Measurements from ENCODE around the gene ZFPL1. TPM values are rescaled to one million over a fixed set of nuclear protein-coding genes. Genes with fewer than 3 reads are reported as not detected.

ZFPL1 gene
- total RNA-seq, 2 donors from 2014 or later, result 61.6 to 62.6 TPM

DNA sequence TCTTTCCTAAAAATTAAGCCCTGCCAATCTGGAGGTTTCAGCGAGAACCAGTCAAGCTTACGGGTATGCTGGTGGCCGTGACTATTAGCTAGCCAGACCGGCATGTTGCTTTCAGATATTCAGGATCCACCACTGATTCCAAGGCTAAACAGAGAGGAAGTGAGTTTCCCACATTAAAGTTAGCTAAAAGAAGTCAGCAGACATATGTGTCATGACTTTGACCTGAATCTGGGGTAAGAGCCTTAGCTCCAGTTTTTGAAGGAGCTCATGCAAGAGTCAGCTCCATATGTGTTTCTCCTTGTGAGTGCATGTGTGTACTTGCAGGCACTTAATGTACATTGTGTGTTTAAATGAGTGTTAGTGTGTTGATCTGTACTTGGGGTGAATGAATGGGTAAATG is 1.4 kb downstream of the ZFPL1 start:
- H3K9me3 ChIP-seq, result no peaks in the 10 kb centered on the region
- intact Hi-C loops (cut with DNase I), result no loop called here
- TF ChIP-seq POLR2A (IDR thresholded peaks at IDR 0.05) (no peak), POLR2AphosphoS5 (IDR thresholded peaks at IDR 0.05) (no peak)
- TF ChIP-seq, protein P1, sequence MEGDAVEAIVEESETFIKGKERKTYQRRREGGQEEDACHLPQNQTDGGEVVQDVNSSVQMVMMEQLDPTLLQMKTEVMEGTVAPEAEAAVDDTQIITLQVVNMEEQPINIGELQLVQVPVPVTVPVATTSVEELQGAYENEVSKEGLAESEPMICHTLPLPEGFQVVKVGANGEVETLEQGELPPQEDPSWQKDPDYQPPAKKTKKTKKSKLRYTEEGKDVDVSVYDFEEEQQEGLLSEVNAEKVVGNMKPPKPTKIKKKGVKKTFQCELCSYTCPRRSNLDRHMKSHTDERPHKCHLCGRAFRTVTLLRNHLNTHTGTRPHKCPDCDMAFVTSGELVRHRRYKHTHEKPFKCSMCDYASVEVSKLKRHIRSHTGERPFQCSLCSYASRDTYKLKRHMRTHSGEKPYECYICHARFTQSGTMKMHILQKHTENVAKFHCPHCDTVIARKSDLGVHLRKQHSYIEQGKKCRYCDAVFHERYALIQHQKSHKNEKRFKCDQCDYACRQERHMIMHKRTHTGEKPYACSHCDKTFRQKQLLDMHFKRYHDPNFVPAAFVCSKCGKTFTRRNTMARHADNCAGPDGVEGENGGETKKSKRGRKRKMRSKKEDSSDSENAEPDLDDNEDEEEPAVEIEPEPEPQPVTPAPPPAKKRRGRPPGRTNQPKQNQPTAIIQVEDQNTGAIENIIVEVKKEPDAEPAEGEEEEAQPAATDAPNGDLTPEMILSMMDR (IDR thresholded peaks at IDR 0.05), result no peak
- no peaks in the 10 kb centered on the region for H3K27me3 ChIP-seq (replicated peaks; ENCODE audit: insufficient read depth)
- WGBS, result 92% methylated on average over 4 of the region's 4 CpGs
- H3K36me3 ChIP-seq, result peaks cover 0 to 5% of the 10 kb centered on the region in 2 donors
- no peak for DNase-seq (ENCODE audit: low spot score)
- H3K4me1 ChIP-seq (replicated peaks), result peaks cover 5% of the 10 kb centered on the region
- no peak overlapping the region for H3K4me3 ChIP-seq
- H3K27ac ChIP-seq, result no peak overlapping the region

DNA sequence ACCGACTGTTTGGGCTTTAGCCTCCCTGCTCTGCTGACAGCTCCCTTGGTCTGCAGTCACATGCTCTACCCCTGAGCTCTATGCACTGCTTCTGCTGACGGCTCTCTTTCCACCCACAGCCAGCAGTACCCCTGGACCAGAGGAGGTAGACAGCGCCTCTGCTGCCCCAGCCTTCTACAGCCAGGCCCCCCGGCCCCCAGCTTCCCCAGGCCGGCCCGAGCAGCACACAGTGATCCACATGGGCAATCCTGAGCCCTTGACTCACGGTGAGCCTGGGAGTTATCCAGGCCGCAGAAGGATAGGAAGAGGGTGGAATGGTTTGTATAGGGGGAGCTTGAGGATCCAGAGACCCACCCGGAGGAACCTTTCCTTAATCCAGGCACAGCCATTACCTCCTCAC is 2.8 kb downstream of the ZFPL1 start:
- TF ChIP-seq, protein P1 (IDR thresholded peaks at IDR 0.05), result no peak
- TF ChIP-seq POLR2AphosphoS5 (IDR thresholded peaks at IDR 0.05) (no peak), POLR2A (IDR thresholded peaks at IDR 0.05) (no peak)
- Histone ChIP-seq H3K27ac (no peak overlapping the region), H3K36me3 (peaks cover 0 to 5% of the 10 kb centered on the region in 2 donors), H3K4me1 (replicated peaks) (peaks cover 5% of the 10 kb centered on the region), H3K9me3 (no peaks in the 10 kb centered on the region), H3K4me3 (no peak overlapping the region), H3K27me3 (replicated peaks; ENCODE audit: insufficient read depth) (no peaks in the 10 kb centered on the region)
- intact Hi-C loops (cut with DNase I), result no loop called here
- 92% methylated on average over 9 of the region's 9 CpGs for WGBS
- DNase-seq (ENCODE audit: low spot score), result no peak

DNA sequence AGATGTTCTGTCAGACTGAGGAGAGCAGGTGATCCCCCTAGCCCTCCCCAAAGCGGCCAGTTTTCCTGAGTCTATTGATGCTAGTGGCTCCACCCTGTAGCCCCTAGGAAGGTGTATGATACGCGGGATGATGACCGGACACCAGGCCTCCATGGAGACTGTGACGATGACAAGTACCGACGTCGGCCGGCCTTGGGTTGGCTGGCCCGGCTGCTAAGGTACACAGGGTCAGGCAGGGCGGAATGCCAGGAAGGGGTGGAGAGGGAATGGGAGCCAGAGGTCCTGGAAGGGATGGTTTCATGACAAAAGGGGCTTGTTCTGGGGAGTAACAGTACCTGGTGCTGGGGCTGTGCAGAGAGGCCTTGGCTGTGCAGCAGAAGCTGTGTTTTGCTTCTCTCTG is 3.2 kb downstream of the ZFPL1 start:
- 91% methylated on average over 11 of the region's 11 CpGs for WGBS
- TF ChIP-seq, protein P1 (IDR thresholded peaks at IDR 0.05), result no peak
- TF ChIP-seq POLR2AphosphoS5 (IDR thresholded peaks at IDR 0.05) (no peak), POLR2A (IDR thresholded peaks at IDR 0.05) (no peak)
- peaks cover 5% of the 10 kb centered on the region for H3K4me1 ChIP-seq (replicated peaks)
- no peak overlapping the region for H3K27ac ChIP-seq
- intact Hi-C loops (cut with DNase I), result no loop called here
- DNase-seq (ENCODE audit: low spot score), result no peak
- H3K9me3 ChIP-seq, result no peaks in the 10 kb centered on the region
- H3K36me3 ChIP-seq, result peaks cover 0 to 5% of the 10 kb centered on the region in 2 donors
- H3K4me3 ChIP-seq, result no peak overlapping the region
- no peaks in the 10 kb centered on the region for H3K27me3 ChIP-seq (replicated peaks; ENCODE audit: insufficient read depth)

DNA sequence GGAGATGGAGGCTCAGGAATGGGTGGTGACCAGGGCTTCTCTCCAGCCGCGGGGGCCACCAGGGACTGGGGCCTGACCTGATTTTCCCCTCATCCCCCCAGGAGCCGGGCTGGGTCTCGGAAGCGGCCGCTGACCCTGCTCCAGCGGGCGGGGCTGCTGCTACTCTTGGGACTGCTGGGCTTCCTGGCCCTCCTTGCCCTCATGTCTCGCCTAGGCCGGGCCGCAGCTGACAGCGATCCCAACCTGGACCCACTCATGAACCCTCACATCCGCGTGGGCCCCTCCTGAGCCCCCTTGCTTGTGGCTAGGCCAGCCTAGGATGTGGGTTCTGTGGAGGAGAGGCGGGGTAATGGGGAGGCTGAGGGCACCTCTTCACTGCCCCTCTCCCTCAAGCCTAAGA is 3.8 kb downstream of the ZFPL1 start:
- H3K36me3 ChIP-seq, result peaks cover 0 to 5% of the 10 kb centered on the region in 2 donors
- intact Hi-C loops (cut with DNase I), result no loop called here
- WGBS, result 96% methylated on average over 15 of the region's 15 CpGs

DNA sequence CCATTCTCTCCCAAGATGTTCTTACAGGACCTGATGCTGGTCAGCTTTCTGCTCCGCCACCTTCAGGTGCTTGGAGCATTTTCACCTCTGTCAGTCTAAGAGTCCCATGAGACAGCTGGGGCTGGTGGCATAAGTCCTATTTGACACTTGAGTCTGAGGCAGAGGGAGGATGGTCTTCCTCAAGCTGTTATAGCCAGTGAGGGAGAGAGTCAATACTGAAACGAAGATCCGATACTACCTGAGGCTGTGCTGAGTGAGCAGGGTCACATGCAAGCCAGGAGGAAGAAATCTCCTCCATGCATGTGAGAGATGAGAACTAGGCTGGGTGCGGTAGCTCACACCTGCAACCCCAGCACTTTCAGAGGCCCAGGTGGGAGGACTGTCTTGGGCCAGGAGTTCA is 5.6 kb downstream of the ZFPL1 start:
- H3K4me3 ChIP-seq, result no peak overlapping the region
- no peaks in the 10 kb centered on the region for H3K9me3 ChIP-seq
- DNase-seq (ENCODE audit: low spot score), result no peak
- TF ChIP-seq POLR2A (IDR thresholded peaks at IDR 0.05) (no peak), POLR2AphosphoS5 (IDR thresholded peaks at IDR 0.05) (no peak)
- TF ChIP-seq, protein P1 (IDR thresholded peaks at IDR 0.05), result no peak
- no peak overlapping the region for H3K27ac ChIP-seq
- intact Hi-C loops (cut with DNase I), result no loop called here
- H3K4me1 ChIP-seq (replicated peaks), result peaks cover 5% of the 10 kb centered on the region
- WGBS, result 88% methylated on average over 4 of the region's 4 CpGs
- peaks cover 0 to 5% of the 10 kb centered on the region in 2 donors for H3K36me3 ChIP-seq
- no peaks in the 10 kb centered on the region for H3K27me3 ChIP-seq (replicated peaks; ENCODE audit: insufficient read depth)

More for the DNA sequence above, 3.8 kb downstream of the ZFPL1 start:
- TF ChIP-seq POLR2A (IDR thresholded peaks at IDR 0.05) (no peak), POLR2AphosphoS5 (IDR thresholded peaks at IDR 0.05) (no peak)
- TF ChIP-seq, protein P1 (IDR thresholded peaks at IDR 0.05), result no peak
- H3K27me3 ChIP-seq (replicated peaks; ENCODE audit: insufficient read depth), result no peaks in the 10 kb centered on the region
- no peak overlapping the region for H3K27ac ChIP-seq
- no peak overlapping the region for H3K4me3 ChIP-seq
- peaks cover 5% of the 10 kb centered on the region for H3K4me1 ChIP-seq (replicated peaks)
- no peaks in the 10 kb centered on the region for H3K9me3 ChIP-seq
- DNase-seq (ENCODE audit: low spot score), result no peak
